NCI-H2227 treated with DMSO at 0.1 percent for 48 hours (cell line): ENCODE data around the gene NINJ2.
"Not testable (repeated sequence)": the region's sequence is repeated elsewhere in the genome, so short reads cannot be mapped to it uniquely, and the experiment has no call there.

Experiments
- DNase-seq: peaks from one replicate; lab custom pipeline; 2025; lab: John Stamatoyannopoulos, UW

Gene NINJ2

GRCh38 chr12:641321-641720, 21.9 kb downstream of the NINJ2 start:
- not testable (repeated sequence) for DNase-seq

GRCh38 chr12:640773-641172, 22.5 kb downstream of the NINJ2 start:
- no peak for DNase-seq

- no peak for DNase-seq
These were observed 23.3 kb downstream of the NINJ2 start for GRCh38 chr12:639988-640387.

- no peak for DNase-seq
These were observed 23.7 kb downstream of the NINJ2 start for GRCh38 chr12:639566-639965.

- no peak for DNase-seq
These were observed 24.2 kb downstream of the NINJ2 start for GRCh38 chr12:638953-639557.

- DNase-seq, result no peak
These were observed 26.6 kb downstream of the NINJ2 start for GRCh38 chr12:636632-637031.

GRCh38 chr12:633731-634130, 29.5 kb downstream of the NINJ2 start:
- DNase-seq, result no peak

- DNase-seq, result no peak
These were observed 31.0 kb downstream of the NINJ2 start for GRCh38 chr12:632102-632696.

GRCh38 chr12:630656-631632, 32.3 kb downstream of the NINJ2 start:
- DNase-seq, result no peak

GRCh38 chr12:628742-629078, 34.5 kb downstream of the NINJ2 start:
- not testable (repeated sequence) for DNase-seq

- DNase-seq, result no peak
These were observed 35.1 kb downstream of the NINJ2 start for GRCh38 chr12:627863-628741.

GRCh38 chr12:627285-627684, 36.0 kb downstream of the NINJ2 start:
- no peak for DNase-seq

- DNase-seq, result no peak
These were observed 37.2 kb downstream of the NINJ2 start for GRCh38 chr12:625998-626397.

GRCh38 chr12:623865-624372, 39.3 kb downstream of the NINJ2 start:
- DNase-seq, result no peak

GRCh38 chr12:623172-623864, 39.9 kb downstream of the NINJ2 start:
- no peak for DNase-seq

- no peak for DNase-seq
These were observed 40.8 kb downstream of the NINJ2 start for GRCh38 chr12:622416-622815.

- no peak for DNase-seq
These were observed 43.9 kb downstream of the NINJ2 start for GRCh38 chr12:619346-619745.

GRCh38 chr12:618605-619004, 44.6 kb downstream of the NINJ2 start:
- DNase-seq, result no peak

- DNase-seq, result no peak
These were observed 45.8 kb downstream of the NINJ2 start for GRCh38 chr12:617304-617915.

- no peak for DNase-seq
These were observed 47.6 kb downstream of the NINJ2 start for GRCh38 chr12:615620-616019.
